H9 (cell line): Measurements from ENCODE around the gene SERPINA6. TPM values are rescaled to one million over a fixed set of nuclear protein-coding genes. Genes with fewer than 3 reads are reported as not detected.

Source experiments
- DNase-seq: peaks from one replicate; pipeline ENCODE4 v3.0.0-alpha.2; 2017
- H2AFZ ChIP-seq: one replicate; pipeline ENCODE4 v1.6.1; 2013; ENCODE audit warnings: mild to moderate bottlenecking, low read length, control low read depth, moderate library complexity
- H2AK5ac ChIP-seq: 2 replicates; pipeline ENCODE4 v1.6.1; 2013; ENCODE audit warnings: low read length, control low read depth, mixed read lengths; ENCODE audit not compliant: insufficient read length
- H2BK120ac ChIP-seq: one replicate; pipeline ENCODE4 v1.6.1; 2013; ENCODE audit warnings: low read depth, mild to moderate bottlenecking, low read length, control low read depth, inconsistent platforms; ENCODE audit not compliant: poor library complexity, severe bottlenecking
- H2BK12ac ChIP-seq: 2 replicates; pipeline ENCODE4 v1.6.1; 2013; ENCODE audit warnings: low read length, control low read depth, mixed read lengths, low read depth; ENCODE audit not compliant: insufficient read length
- H2BK15ac ChIP-seq: 2 replicates; pipeline ENCODE4 v1.6.1; 2013; ENCODE audit warnings: low read depth, low read length, control low read depth
- H2BK20ac ChIP-seq: one replicate; pipeline ENCODE4 v1.6.1; 2013; ENCODE audit warnings: low read depth, mild to moderate bottlenecking, low read length, control low read depth, inconsistent platforms; ENCODE audit not compliant: poor library complexity, severe bottlenecking
- H2BK5ac ChIP-seq: 2 replicates; pipeline ENCODE4 v1.6.1; 2013; ENCODE audit warnings: low read length, control low read depth, mixed read lengths; ENCODE audit not compliant: insufficient read length
- H3K14ac ChIP-seq: 2 replicates; pipeline ENCODE4 v1.6.1; 2013; ENCODE audit warnings: low read length, control low read depth; ENCODE audit not compliant: insufficient read depth
- H3K18ac ChIP-seq: 2 replicates; pipeline ENCODE4 v1.6.1; 2013; ENCODE audit warnings: low read depth, mild to moderate bottlenecking, mixed read lengths, low read length, control low read depth; ENCODE audit not compliant: insufficient read length
- H3K23ac ChIP-seq: 2 replicates; pipeline ENCODE4 v1.6.1; 2013; ENCODE audit warnings: low read length, control low read depth, mixed read lengths, low read depth; ENCODE audit not compliant: insufficient read length
- H3K23me2 ChIP-seq: 2 replicates; pipeline ENCODE4 v1.6.1; 2013; ENCODE audit warnings: low read depth, mild to moderate bottlenecking, mixed read lengths, low read length, control low read depth; ENCODE audit not compliant: insufficient read length, poor library complexity, severe bottlenecking
- H3K27ac ChIP-seq: 2 replicates; pipeline ENCODE4 v1.5.1; 2013; ENCODE audit warnings: low read length, control low read depth, mixed read lengths, low read depth; ENCODE audit not compliant: insufficient read length
- H3K27me3 ChIP-seq: 2 replicates; pipeline ENCODE4 v1.6.1; 2013; ENCODE audit warnings: low read length, control low read depth, inconsistent platforms; ENCODE audit not compliant: insufficient read depth
- H3K4ac ChIP-seq: 2 replicates; pipeline ENCODE4 v1.6.1; 2013; ENCODE audit warnings: low read depth, mild to moderate bottlenecking, control low read depth, inconsistent platforms, low read length, moderate library complexity
- H3K4me1 ChIP-seq: 2 replicates; pipeline ENCODE4 v1.6.1; 2013; ENCODE audit warnings: low read length, control low read depth, inconsistent platforms; ENCODE audit not compliant: insufficient read depth
- H3K4me2 ChIP-seq: 2 replicates; pipeline ENCODE4 v1.6.1; 2013; ENCODE audit warnings: low read length, control low read depth, mixed read lengths; ENCODE audit not compliant: insufficient read length, insufficient read depth
- H3K56ac ChIP-seq: 2 replicates; pipeline ENCODE4 v1.6.1; 2013; ENCODE audit warnings: low read depth, mild to moderate bottlenecking, mixed read lengths, low read length, control low read depth; ENCODE audit not compliant: insufficient read length
- H3K79me1 ChIP-seq: 2 replicates; pipeline ENCODE4 v1.6.1; 2013; ENCODE audit warnings: low read depth, mild to moderate bottlenecking, moderate library complexity, low read length, control low read depth, inconsistent platforms; ENCODE audit not compliant: insufficient read depth, poor library complexity, severe bottlenecking
- H3K79me2 ChIP-seq: 2 replicates; pipeline ENCODE4 v1.6.1; 2013; ENCODE audit warnings: low read length, control low read depth, inconsistent platforms; ENCODE audit not compliant: insufficient read depth
- H3K9ac ChIP-seq: 2 replicates; pipeline ENCODE4 v1.6.1; 2013; ENCODE audit warnings: low read length, control low read depth, mixed read lengths; ENCODE audit not compliant: insufficient read length; ENCODE audit errors: extremely low read depth
- H3K9me3 ChIP-seq: one replicate; pipeline ENCODE4 v1.6.1; 2013; ENCODE audit warnings: low read depth, low read length, inconsistent platforms; ENCODE audit not compliant: control insufficient read depth
- H3T11ph ChIP-seq: one replicate; pipeline ENCODE4 v1.6.1; 2013; ENCODE audit warnings: mild to moderate bottlenecking, low read length, control low read depth, inconsistent platforms
- H4K20me1 ChIP-seq: one replicate; pipeline ENCODE4 v1.6.1; 2013; ENCODE audit not compliant: control insufficient read depth, insufficient read length, insufficient read depth
- H4K5ac ChIP-seq: 2 replicates; pipeline ENCODE4 v1.6.1; 2013; ENCODE audit warnings: low read depth, mild to moderate bottlenecking, mixed read lengths, low read length, control low read depth; ENCODE audit not compliant: insufficient read length
- H4K8ac ChIP-seq: replicated peaks from 2 replicates; pipeline ENCODE4 v1.6.1; 2013; ENCODE audit warnings: low read length, control low read depth, mixed read lengths, low read depth; ENCODE audit not compliant: insufficient read length
- H4K91ac ChIP-seq: 2 replicates; pipeline ENCODE4 v1.6.1; 2013; ENCODE audit warnings: low read depth, mild to moderate bottlenecking, moderate library complexity, mixed read lengths, low read length, control low read depth; ENCODE audit not compliant: insufficient read length
- H3K27ac Mint-ChIP-seq, 3 experiments: 2 replicates in 2 of 3; 3 replicates in 1 of 3; pipeline ENCODE4 v1.8.0; 2020 to 2021; ENCODE audit warnings: mixed read lengths in 3 of 3, mild to moderate bottlenecking in 1 of 3, moderate library complexity in 1 of 3
- H3K27me3 Mint-ChIP-seq: 2 replicates; pipeline ENCODE4 v1.8.0; 2021; ENCODE audit warnings: low read depth, mild to moderate bottlenecking, moderate library complexity, mixed read lengths
- H3K36me3 Mint-ChIP-seq, 3 experiments: 2 replicates in 2 of 3; 3 replicates in 1 of 3; pipeline ENCODE4 v1.8.0; 2020 to 2021; ENCODE audit warnings: low read depth in 3 of 3, mixed read lengths in 3 of 3; ENCODE audit not compliant: insufficient read depth in 1 of 3
- H3K4me1 Mint-ChIP-seq, 2 experiments: 2 replicates each; pipeline ENCODE4 v1.8.0; 2020; ENCODE audit warnings: mixed read lengths in 2 of 2
- H3K4me3 Mint-ChIP-seq, 2 experiments: 2 replicates in 1 of 2; 3 replicates in 1 of 2; pipeline ENCODE4 v1.8.0; 2020 to 2021; ENCODE audit warnings: mild to moderate bottlenecking in 2 of 2, mixed read lengths in 2 of 2, moderate library complexity in 1 of 2
- H3K9me3 Mint-ChIP-seq, 2 experiments: 2 replicates in 1 of 2; 3 replicates in 1 of 2; pipeline ENCODE4 v1.8.0; 2020; ENCODE audit warnings: mild to moderate bottlenecking in 2 of 2, mixed read lengths in 2 of 2, moderate library complexity in 1 of 2
- WGBS: extraction: QIAGEN DNeasy Blood & Tissue Kit; methylation state at CpG from one replicate; pipeline ENCODE4 v1.1.7; 2013; ENCODE audit warnings: missing lambda C conversion rate, low lambda C conversion rate, mixed read lengths; ENCODE audit not compliant: insufficient read length; ENCODE audit errors: extremely low coverage; 5-methylcytosine and 5-hydroxymethylcytosine counted together
- total RNA-seq: library from RNA; stranded (reverse); gene quantifications from 2 replicates; pipeline ENCODE4 v1.2.1, GENCODE V29; 2021
- TF ChIP-seq, protein P1 (sequence below): fragments of 200-600 bp; sonication (generic); conservative IDR thresholded peaks from 3 replicates; pipeline ENCODE4 v1.8.0; 2021; ENCODE audit warnings: antibody characterized with exemption, mild to moderate bottlenecking

SERPINA6 gene
- total RNA-seq, 1 experiment from 2014 or later: not detected

DNA sequence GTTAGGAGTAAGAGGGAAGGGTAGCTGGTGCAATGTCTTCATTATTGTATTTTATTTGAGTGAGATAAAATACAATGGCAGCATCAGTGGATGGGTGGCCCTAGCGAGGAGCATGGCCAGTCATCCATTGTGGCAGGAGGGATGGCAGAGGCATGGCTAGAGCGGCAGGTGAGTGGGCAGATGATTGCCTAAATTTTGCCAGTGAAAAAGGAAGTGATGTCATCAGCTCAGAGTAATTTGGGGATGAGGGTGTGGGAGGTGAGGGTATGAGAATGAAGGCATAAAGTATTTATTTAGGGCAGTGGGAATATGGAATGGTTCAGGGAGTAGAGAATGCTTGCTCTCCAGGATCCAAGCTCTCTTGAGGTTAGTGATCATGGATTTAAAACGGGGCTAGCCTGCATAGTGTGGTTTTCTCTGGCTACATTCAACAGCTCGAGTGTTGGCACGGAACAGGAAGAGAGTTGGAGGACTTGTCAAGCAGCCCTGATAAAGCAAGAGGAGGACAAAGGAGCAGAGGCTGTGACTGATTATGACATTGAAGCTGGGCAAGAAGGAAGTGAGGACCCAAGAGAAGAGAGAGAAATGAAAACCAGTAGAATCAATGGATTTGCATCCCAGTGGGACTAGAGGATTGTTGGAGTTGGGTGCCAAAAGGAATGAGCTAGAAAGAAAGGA lies 18.7 kb upstream of the SERPINA6 start:
- Histone ChIP-seq H2AFZ (no peak overlapping the region), H3K79me1 (no peaks in the 10 kb centered on the region), H2BK12ac (no peak overlapping the region), H2BK15ac (no peak overlapping the region), H4K8ac (no peak overlapping the region), H2BK5ac (no peak overlapping the region), H3K9ac (no peak overlapping the region), H3K23ac (no peak overlapping the region), H3K4me1 (no peaks in the 10 kb centered on the region), H3K79me2 (no peaks in the 10 kb centered on the region), H3K9me3 (no peaks in the 10 kb centered on the region), H2BK20ac (no peak overlapping the region), H3K27ac (no peak overlapping the region), H3K56ac (no peak overlapping the region), H3T11ph (no peak overlapping the region), H3K23me2 (no peaks in the 10 kb centered on the region), H3K27me3 (no peaks in the 10 kb centered on the region), H4K5ac (no peak overlapping the region), H4K91ac (no peak overlapping the region), H2BK120ac (no peak overlapping the region), H3K14ac (no peak overlapping the region), H2AK5ac (no peak overlapping the region), H3K18ac (no peak overlapping the region), H3K4ac (no peak overlapping the region), H4K20me1 (no peaks in the 10 kb centered on the region), H3K4me2 (no peak overlapping the region)
- TF ChIP-seq, protein P1, sequence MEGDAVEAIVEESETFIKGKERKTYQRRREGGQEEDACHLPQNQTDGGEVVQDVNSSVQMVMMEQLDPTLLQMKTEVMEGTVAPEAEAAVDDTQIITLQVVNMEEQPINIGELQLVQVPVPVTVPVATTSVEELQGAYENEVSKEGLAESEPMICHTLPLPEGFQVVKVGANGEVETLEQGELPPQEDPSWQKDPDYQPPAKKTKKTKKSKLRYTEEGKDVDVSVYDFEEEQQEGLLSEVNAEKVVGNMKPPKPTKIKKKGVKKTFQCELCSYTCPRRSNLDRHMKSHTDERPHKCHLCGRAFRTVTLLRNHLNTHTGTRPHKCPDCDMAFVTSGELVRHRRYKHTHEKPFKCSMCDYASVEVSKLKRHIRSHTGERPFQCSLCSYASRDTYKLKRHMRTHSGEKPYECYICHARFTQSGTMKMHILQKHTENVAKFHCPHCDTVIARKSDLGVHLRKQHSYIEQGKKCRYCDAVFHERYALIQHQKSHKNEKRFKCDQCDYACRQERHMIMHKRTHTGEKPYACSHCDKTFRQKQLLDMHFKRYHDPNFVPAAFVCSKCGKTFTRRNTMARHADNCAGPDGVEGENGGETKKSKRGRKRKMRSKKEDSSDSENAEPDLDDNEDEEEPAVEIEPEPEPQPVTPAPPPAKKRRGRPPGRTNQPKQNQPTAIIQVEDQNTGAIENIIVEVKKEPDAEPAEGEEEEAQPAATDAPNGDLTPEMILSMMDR: no peak
- H3K4me1 Mint-ChIP-seq: no peaks in the 10 kb centered on the region
- H3K36me3 Mint-ChIP-seq: no peaks in the 10 kb centered on the region
- no peak overlapping the region for H3K4me3 Mint-ChIP-seq
- no peak for DNase-seq
- H3K27me3 Mint-ChIP-seq: peaks cover 12% of the 10 kb centered on the region
- WGBS: no CpG with 5 or more reads among the region's 5 CpGs
- H3K9me3 Mint-ChIP-seq: no peaks in the 10 kb centered on the region; a peak in 1 of 5 replicates
- H3K27ac Mint-ChIP-seq: no peak overlapping the region
